HuH-7 (cell line): Measurements from ENCODE around the gene SCRT2.

Experiments used
- DNase-seq: peaks from one replicate; pipeline ENCODE4 v3.0.0; 2011; ENCODE audit warnings: low spot score

Gene SCRT2

DNA sequence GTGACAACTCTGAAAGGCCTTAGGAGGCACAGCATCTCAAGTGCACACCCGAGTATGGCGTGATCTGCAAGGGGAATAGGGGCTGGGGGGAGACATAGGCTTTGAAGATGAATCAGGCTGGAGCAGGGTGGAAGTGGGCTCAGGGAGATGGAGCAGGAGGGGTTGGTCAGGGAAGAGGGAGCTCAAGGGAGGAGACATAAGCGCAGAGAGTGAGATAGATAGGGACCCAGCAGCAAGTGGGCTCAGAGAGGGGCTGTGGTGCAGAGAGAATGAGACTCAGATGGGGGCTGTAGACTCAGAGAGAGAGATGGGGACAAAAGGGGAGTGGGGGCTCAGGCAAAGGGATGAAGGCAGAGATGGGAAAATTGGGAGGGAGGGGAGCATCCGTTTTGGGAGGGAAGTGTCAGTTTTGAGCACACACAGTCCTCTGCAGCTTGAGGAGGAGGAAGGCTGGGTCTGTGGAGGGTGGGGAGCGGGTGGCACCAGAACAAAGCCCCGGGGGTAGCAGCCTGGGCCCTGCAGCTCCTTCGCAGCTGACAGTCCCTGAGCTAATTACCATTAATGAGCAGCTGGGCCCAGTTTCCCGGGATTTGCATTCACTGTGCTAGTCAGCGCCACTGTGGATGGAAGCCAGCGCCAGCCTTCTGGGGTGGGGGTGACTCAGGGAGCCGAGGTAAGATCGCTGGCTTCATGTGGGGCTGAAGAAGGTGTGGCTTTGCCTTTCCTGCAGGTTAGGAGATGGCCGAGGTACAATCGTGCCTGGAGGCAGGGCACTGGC is 41.3 kb downstream of the SCRT2 start:
- DNase-seq: no peak

DNA sequence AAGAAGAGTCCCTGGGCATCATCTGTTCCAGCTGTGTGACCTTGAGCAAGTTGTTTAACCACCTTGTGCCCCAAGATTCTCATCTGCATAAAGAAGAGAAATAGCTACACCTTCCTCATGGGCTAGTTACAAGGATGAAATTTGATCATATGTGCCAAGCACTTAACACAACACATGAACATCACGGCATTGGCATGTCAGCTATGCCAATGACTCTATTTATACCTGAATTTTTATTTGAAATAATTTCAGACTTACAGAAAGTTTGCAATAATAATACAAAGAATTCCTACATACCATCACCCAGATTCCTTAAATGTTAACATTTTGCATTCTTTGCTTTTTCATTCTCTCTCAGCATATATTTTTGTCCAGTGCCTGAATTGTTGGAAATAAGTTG is 44.5 kb downstream of the SCRT2 start:
- DNase-seq: no peak

DNA sequence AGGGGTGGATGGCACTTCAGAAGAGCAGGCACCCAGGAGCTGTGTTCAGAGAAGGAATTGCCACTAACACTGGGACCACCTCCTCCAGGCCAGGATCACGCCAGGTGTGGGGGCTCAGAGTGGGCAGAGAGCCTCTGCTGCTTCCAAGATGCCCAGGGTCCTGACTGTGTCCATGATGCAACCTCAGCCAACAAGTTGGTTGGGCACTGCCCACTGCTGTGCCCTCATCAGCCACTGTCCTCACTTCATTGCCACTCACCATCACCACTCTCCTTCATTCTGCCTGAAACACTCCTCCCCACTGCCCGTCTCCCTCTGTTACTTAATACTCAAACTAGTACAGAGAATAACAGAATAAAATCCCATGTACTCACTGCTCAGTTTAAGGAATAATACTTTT is 49.0 kb downstream of the SCRT2 start:
- no peak for DNase-seq

DNA sequence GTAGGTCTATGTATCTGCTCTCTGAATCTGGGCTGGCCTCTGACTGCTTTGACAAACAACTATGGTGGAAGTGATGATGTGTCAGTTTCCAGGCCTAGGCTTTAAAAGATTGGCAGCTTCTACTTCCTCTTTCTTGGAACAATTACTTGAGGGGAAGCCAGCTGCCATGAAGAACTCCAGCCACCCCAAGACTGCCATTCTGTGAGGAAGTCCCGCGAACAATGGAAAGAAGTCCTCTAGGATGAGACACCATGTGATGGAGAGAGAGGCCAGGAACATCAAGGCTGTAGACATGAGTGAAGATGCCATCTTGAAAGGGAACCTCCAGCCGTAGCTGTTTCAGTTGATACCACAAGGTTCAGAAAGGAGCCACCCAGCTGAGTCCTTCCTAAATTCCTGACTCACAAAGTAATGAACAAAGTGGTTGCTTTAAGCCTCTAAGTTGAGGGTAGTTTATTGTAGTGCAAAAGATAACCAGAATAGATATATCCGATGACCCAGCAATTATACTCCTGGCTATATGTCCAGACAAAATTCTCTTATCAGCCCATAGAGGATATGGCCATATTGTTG is 50.2 kb downstream of the SCRT2 start:
- DNase-seq: no peak

DNA sequence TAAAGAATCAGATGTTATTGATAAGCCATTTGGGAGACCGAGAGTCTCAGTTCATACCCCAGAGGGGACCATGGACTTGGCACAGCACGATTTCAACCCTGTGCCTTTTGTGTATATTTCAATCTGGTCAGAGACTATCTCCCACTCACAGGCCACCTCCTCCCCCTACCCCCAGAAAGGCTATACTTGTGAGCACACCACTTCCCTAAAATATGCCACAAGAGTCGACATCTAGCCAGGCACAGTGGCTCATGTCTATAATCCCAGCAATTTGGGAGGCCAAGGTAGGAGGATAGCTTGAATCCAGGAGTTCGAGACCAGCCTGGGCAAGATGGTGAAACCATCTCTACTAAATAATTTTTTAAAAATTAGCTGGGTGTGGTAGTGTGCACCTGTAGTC is 51.9 kb downstream of the SCRT2 start:
- DNase-seq: no peak

DNA sequence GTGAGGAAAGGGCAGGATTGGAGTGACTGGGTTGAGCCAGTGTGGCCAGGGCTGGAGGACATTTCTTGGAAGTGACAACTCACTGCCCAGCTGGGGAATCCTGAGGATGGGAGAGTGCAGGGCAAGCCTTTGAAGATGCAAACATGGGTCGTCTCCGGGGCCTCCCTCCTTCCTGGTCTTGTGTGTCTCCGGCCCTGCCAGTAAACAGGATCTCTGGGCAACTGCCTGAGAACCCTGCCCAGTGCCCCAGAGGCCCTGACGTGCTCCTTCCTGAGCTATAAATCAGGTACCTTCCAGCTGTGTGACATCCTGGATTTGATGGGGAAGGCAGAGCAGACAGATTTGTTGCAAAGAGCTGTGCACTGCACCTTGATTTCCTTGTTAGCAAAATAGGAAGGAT is 52.6 kb downstream of the SCRT2 start:
- no peak for DNase-seq

DNA sequence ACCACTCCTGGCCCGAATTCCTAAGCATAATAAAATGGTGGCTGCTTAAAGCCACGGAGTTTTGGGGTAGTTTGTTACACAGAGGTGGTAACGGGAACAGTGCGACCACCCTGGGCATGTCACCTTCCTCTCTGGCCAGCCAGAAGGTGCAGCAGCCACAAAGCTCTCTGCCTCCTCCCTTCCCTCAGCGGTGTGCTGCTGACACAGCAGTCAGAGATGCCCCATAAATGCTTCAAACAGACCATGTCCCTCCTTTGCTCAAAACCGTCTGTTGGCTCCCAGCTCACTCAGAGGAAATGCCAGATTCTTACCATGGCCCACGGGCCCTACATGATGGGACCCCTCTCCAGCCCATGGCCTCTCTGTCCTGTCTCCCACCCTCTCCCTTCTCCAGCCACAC is 53.4 kb downstream of the SCRT2 start:
- no peak for DNase-seq

DNA sequence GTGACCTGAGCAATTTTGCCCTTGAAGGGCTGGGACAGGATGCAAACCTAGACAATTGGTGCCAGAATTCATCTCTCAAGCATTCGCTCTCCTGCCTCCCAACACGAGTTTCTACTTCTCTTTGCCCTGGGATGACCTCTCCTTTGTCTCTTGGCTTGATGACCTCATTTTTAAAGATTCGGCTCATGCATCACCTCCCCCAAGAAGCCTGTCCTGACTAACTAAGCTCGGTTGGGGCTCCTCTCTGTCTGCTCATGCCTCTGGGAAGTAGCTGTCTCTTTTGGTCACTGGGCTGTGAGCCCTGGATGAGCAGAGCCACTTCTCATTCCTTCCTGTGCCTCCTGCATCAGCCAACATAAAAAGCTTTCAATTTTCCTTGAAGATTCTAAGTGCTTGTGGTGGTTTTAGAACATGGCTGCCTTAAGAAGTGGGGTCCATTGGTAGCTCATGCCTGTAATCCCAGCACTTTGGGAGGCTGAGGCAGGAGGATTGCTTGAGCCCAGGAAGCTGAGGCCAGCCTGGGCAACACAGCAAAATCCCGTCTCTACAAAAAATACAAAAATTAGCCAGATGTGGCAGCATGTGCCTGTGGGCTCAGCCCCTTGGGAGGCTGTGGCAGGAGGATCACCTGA is 54.4 kb downstream of the SCRT2 start:
- DNase-seq: no peak

DNA sequence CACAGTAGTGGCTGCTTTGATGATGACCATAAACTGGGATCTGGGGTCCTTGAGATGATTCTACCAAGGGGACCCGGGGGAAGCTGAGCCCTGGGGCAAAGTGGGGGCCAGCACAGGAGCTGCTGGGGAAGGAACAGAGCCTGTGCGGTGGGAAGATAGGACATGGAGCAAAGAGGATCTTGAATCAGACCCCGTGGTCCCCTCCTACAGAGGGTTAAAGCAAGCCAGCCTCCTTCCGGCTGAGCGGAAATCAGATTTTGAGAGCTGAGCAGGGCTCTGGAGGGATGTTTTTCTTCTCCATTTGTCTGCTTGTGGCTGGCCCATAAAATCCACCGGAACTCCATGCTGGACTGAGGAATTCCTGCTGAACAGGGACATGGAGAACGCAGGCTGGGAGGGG is 55.4 kb downstream of the SCRT2 start:
- no peak for DNase-seq

DNA sequence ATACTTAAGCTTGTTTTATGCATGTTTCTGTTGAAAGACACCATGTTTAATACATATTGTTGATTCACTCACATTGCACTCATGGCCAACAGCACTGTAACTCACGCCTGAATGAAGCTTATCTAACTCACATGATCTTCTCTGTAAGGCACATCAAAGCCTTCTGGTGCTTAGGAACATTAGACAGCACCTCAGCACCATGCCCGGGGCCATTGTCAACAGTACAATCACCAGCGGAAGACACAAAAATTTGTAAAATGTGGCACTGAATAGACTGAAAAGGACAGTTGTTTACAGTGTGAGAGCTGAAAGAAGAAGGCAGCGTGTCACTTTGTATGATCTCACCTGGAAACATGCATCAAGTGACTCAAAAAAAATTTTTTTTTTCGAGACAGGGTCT is 56.6 kb downstream of the SCRT2 start:
- DNase-seq: no peak

DNA sequence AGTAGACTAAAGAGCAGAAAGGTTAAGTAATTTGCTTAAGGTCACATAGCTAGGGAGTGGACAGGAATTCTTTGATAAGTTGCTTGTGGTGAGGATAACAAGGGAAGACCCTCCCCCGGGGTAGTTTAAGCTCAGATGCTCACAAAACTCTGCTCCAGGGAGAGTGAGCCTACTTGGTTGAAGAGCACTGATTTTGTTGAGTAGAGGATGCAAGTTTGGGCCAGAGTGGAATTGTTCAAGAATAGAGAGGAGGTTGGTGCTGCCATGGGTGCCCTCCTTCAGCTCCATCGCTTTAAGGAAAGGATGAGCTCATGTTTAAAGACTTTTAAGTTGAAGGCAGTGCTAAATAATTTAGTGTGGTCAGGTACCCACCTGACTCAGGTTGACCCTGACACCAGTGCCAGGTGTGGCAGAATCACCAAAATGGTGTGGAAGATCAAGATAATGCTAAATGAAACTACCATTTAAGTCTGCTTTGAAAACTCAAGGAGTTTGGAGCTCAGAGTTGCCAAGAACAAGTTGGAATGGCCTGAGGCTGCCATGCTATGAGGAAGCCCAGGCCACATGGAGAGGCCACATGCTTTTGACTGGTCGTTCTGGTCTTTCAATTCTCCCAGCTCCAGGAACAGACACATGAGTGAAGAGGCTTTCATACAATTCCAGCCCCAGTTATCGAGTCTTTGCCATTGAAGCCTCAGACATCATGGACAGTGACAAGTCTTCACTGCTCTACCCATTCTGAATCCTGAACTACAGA is 57.5 kb downstream of the SCRT2 start:
- no peak for DNase-seq

DNA sequence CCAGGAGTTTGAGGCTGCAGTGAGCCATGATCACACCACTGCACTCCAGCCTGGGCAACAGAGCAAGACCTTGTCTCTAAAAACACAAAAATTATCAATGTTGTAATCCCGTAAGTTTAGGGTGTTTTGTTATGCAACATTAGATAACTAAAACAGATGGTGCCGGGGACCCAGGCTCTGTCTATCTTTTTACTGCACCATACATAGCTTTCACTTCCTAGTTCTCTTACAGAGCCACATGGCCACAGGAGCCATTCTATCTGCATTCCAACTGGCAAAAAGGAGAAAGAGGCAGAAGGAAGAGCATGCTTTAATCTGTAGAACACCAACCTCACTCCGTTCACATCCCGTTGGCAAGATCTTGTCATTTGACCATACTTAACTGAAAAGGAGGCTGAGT is 60.1 kb downstream of the SCRT2 start:
- no peak for DNase-seq

DNA sequence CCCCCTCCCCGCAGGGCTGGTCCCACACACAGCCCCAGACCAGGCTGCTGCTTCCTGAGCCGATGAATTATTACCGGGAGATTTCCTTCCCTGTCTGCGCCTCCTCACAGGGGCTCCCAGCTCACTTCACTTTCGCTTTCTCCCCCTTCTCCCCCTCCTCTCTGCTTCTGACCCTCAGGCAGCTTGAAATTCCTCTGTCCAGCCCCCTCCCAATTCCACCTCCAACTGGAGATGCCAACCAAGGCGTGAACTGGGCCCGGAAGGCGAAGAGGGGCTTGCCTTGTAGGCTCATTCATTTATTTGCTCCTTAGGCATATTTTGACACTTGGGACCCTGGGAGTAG is 63.8 kb downstream of the SCRT2 start:
- no peak for DNase-seq
